K562 (cell line): ENCODE data around the gene POLRMT. TPM values are rescaled to one million over a fixed set of nuclear protein-coding genes. Genes with fewer than 3 reads are reported as not detected.

ENCODE experiments used
- ARID4B ChIP-seq: sonication (generic); formaldehyde crosslinking; IDR thresholded peaks from 2 replicates; pipeline ENCODE4 v1.8.0; 2022; ENCODE audit warnings: mild to moderate bottlenecking, missing genetic modification reagents
- BRD4 ChIP-seq: fragments of 200-600 bp; sonication (generic); IDR thresholded peaks from 2 replicates; pipeline ENCODE4 v1.6.1; 2017; ENCODE audit warnings: inconsistent platforms
- BRF2 ChIP-seq: IDR thresholded peaks from 3 replicates; pipeline ENCODE4 v1.6.1; 2011; ENCODE audit warnings: borderline replicate concordance, mild to moderate bottlenecking; ENCODE audit not compliant: insufficient read length, insufficient read depth
- CREB5 ChIP-seq: fragments of 250-450 bp; sonication (Bioruptor Pico); IDR thresholded peaks from 2 replicates; pipeline ENCODE4 v1.5.0; 2020; ENCODE audit warnings: mild to moderate bottlenecking
- E2F5 ChIP-seq: sonication (generic); formaldehyde crosslinking; IDR thresholded peaks from 2 replicates; pipeline ENCODE4 v1.8.0; 2022; ENCODE audit warnings: mild to moderate bottlenecking, missing genetic modification reagents
- ETV6 ChIP-seq, 3 experiments: fragments of 150-350 bp in 1 of 3; sonication (generic) in 1 of 3; formaldehyde crosslinking in 1 of 3; IDR thresholded peaks; 2 replicates each; pipeline versions ENCODE4 v1.6.1 to v1.8.0; 2014 to 2022; ENCODE audit warnings: borderline replicate concordance in 2 of 3, low read depth in 2 of 3, antibody characterized with exemption in 1 of 3, low read length in 1 of 3, mild to moderate bottlenecking in 1 of 3, missing genetic modification reagents in 1 of 3
- EWSR1 ChIP-seq: fragments of 450-650 bp; IDR thresholded peaks from 2 replicates; pipeline ENCODE4 v1.6.1; 2018; ENCODE audit warnings: borderline replicate concordance, mild to moderate bottlenecking, low read depth, moderate library complexity; ENCODE audit not compliant: partially characterized antibody
- FOXO4 ChIP-seq: fragments of 450-650 bp; formaldehyde crosslinking; IDR thresholded peaks from 2 replicates; pipeline ENCODE4 v1.4.0; 2020; ENCODE audit warnings: mild to moderate bottlenecking, moderate library complexity
- HNRNPH1 ChIP-seq: fragments of 200-400 bp; formaldehyde crosslinking; optimal IDR thresholded peaks from 2 replicates; pipeline ENCODE3; 2017; ENCODE audit warnings: low read depth, mild to moderate bottlenecking, low read length, moderate library complexity
- RBM15 ChIP-seq: fragments of 200-400 bp; formaldehyde crosslinking; IDR thresholded peaks from 2 replicates; pipeline ENCODE4 v1.6.1; 2018; ENCODE audit warnings: mild to moderate bottlenecking, low read length, moderate library complexity; ENCODE audit not compliant: insufficient read depth
- RBM25 ChIP-seq: fragments of 200-400 bp; formaldehyde crosslinking; IDR thresholded peaks from 2 replicates; pipeline ENCODE4 v1.6.1; 2018; ENCODE audit warnings: low read length, low read depth, moderate library complexity; ENCODE audit not compliant: severe bottlenecking
- SIX5 ChIP-seq, 2 experiments: IDR thresholded peaks; 2 replicates each; pipeline ENCODE4 v1.6.1; 2011; ENCODE audit warnings: low read length in 2 of 2, borderline replicate concordance in 1 of 2, low read depth in 1 of 2, mild to moderate bottlenecking in 1 of 2, moderate library complexity in 1 of 2; ENCODE audit not compliant: insufficient read depth in 1 of 2
- SMARCE1 ChIP-seq: fragments of 450-650 bp; IDR thresholded peaks from 2 replicates; pipeline ENCODE4 v1.7.1; 2016; ENCODE audit warnings: mild to moderate bottlenecking
- ZNF398 ChIP-seq: fragments of 250-450 bp; sonication (Bioruptor Pico); IDR thresholded peaks from 2 replicates; pipeline ENCODE4 v1.8.0; 2021; ENCODE audit warnings: moderate library complexity, mild to moderate bottlenecking, inconsistent platforms
- polyA plus RNA-seq, 8 experiments: library from polyadenylated mRNA; depleted of rRNA in 4 of 8; stranded (reverse) in 5 of 8; unstranded in 3 of 8; fragments of >200 nt; fragmentation: Nextera tagmentation in 2 of 8; fragmentation: Illumina TruSeq in 1 of 8; extraction: Ambion mirVana in 2 of 8; extraction: Trizol in 1 of 8; gene quantifications; 2 replicates each; pipeline versions ENCODE4 v1.2.1 to v1.2.3, GENCODE V29; 2011 to 2014; ENCODE audit warnings: inconsistent platforms in 1 of 8, missing spikeins in 1 of 8
- total RNA-seq, 7 experiments: library from RNA; depleted of rRNA in 6 of 7; stranded (reverse); fragments of >200 nt in 6 of 7; fragmentation: Illumina TruSeq in 2 of 7; extraction: Trizol in 2 of 7; gene quantifications; 2 replicates each; pipeline versions ENCODE4 v1.2.1 to v1.2.3, GENCODE V29; 2011 to 2021; ENCODE audit warnings: low replicate concordance in 1 of 7

Gene POLRMT
- total and polyA plus RNA-seq, 9 of the 15 experiments (the other 6 are each of a cell fraction or from before 2014, with no cell fraction given), result 30.3 to 144 (median 68.0) TPM

GRCh38 chr19:572140-572742 is 61.1 kb downstream of the POLRMT start, which contains the start of gene BSG (continued):
- no peak for TF ChIP-seq BRF2
- TF ChIP-seq SIX5 (IDR thresholded peaks at IDR 0.05; ENCODE audit: borderline replicate concordance in 1 of 2, insufficient read depth in 1 of 2, low read depth in 1 of 2, low read length in 2 of 2), result no peak
- 0 out of 2 replicates have a peak, but pooled peaks have one; percentile 29 for TF ChIP-seq RBM15
- no peak for TF ChIP-seq HNRNPH1
- no peak for TF ChIP-seq RBM25
- TF ChIP-seq ETV6 (IDR thresholded peaks at IDR 0.05; ENCODE audit: borderline replicate concordance in 1 of 2, low read depth in 2 of 2, low read length in 1 of 2), result no peak
- TF ChIP-seq ETV6 (CRISPR knock-in tag; IDR thresholded peaks at IDR 0.05; ENCODE audit: borderline replicate concordance), result no peak
- no peak for TF ChIP-seq ZNF398 (CRISPR knock-in tag)
- TF ChIP-seq FOXO4 (CRISPR knock-in tag), result no peak
- TF ChIP-seq BRD4, result no peak
- TF ChIP-seq E2F5 (CRISPR knock-in tag), result no peak
- no peak for TF ChIP-seq CREB5 (CRISPR knock-in tag)
- peak; percentile 39; the same call in 1 of the 2 replicates for TF ChIP-seq ARID4B (CRISPR knock-in tag)
- 0 out of 2 replicates have a peak, but pooled peaks have one; percentile 13 for TF ChIP-seq SMARCE1
- no peak for TF ChIP-seq EWSR1
